ENCODE measurements around the gene SLC10A6.

Gene SLC10A6

DNA sequence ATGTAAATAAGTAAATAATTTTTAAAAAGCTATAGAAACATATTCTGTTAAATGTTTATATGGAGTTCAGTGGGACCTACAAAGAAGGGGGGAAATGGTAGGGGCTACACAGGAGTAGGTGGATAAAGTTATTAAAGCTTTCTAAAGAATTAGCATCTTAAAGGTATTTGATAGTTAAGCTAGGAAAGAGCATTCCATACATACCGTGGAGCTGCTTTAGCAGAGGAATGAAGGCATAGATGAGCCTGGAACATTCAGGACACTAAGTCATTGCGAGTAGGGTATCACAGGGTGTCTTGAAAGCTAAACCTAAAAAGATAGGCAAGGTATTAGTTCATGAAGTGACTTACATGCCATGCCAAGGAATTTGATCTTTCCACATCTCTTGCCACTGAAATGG is 60.4 kb downstream of the SLC10A6 start:
- TF ChIP-seq, protein P1, sequence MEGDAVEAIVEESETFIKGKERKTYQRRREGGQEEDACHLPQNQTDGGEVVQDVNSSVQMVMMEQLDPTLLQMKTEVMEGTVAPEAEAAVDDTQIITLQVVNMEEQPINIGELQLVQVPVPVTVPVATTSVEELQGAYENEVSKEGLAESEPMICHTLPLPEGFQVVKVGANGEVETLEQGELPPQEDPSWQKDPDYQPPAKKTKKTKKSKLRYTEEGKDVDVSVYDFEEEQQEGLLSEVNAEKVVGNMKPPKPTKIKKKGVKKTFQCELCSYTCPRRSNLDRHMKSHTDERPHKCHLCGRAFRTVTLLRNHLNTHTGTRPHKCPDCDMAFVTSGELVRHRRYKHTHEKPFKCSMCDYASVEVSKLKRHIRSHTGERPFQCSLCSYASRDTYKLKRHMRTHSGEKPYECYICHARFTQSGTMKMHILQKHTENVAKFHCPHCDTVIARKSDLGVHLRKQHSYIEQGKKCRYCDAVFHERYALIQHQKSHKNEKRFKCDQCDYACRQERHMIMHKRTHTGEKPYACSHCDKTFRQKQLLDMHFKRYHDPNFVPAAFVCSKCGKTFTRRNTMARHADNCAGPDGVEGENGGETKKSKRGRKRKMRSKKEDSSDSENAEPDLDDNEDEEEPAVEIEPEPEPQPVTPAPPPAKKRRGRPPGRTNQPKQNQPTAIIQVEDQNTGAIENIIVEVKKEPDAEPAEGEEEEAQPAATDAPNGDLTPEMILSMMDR (conservative IDR thresholded peaks at IDR 0.05; ENCODE audit: low read depth, low read length) = no peak
- no peaks in the 10 kb centered on the region for H4K20me1 ChIP-seq (ENCODE audit: insufficient read depth)
- H3K4me1 ChIP-seq (ENCODE audit: low read depth, poor library complexity, severe bottlenecking) = no peaks in the 10 kb centered on the region
- no peak overlapping the region for H3K4me3 ChIP-seq (IDR thresholded peaks at IDR 0.05; ENCODE audit: insufficient read depth, low read depth, low read length)
- no peak overlapping the region for H3K9ac ChIP-seq
- no peak overlapping the region for H3K27ac ChIP-seq
- no peak overlapping the region for H3K4me2 ChIP-seq
- no peaks in the 10 kb centered on the region for H3K79me2 ChIP-seq (ENCODE audit: insufficient read depth, low read depth)
- H3K27me3 ChIP-seq (ENCODE audit: insufficient read depth, low read depth) = no peaks in the 10 kb centered on the region
- no peak overlapping the region for H2AFZ ChIP-seq (ENCODE audit: low read depth)
- H3K36me3 ChIP-seq (ENCODE audit: insufficient read depth) = no peaks in the 10 kb centered on the region

DNA sequence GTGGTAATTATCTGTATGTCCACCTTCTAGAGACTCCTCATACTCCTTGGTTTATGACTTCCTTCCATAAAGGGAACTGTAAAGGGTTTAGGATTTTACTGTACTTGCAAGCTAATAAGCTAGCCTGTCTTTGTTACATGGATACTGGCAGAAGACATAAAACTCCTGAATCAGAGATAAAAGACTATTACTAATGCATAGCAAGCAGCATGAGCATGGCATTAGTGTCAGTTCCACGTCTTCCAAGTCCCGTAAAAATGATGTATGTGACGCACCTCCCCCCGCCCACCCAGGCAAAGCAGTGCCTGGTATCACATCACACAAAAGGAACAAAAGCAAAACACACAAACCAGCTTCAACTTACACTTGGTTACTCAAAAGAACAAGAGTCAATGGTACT is 71.0 kb downstream of the SLC10A6 start:
- H4K20me1 ChIP-seq (ENCODE audit: insufficient read depth) = no peaks in the 10 kb centered on the region
- no peak overlapping the region for H3K27ac ChIP-seq
- no peaks in the 10 kb centered on the region for H3K27me3 ChIP-seq (ENCODE audit: insufficient read depth, low read depth)
- no peak overlapping the region for H3K4me3 ChIP-seq (IDR thresholded peaks at IDR 0.05; ENCODE audit: insufficient read depth, low read depth, low read length)
- no peak overlapping the region for H3K4me2 ChIP-seq
- no peaks in the 10 kb centered on the region for H3K4me1 ChIP-seq (ENCODE audit: low read depth, poor library complexity, severe bottlenecking)
- H3K79me2 ChIP-seq (ENCODE audit: insufficient read depth, low read depth) = no peaks in the 10 kb centered on the region
- no peak overlapping the region for H3K9ac ChIP-seq
- H2AFZ ChIP-seq (ENCODE audit: low read depth) = no peak overlapping the region
- no peaks in the 10 kb centered on the region for H3K36me3 ChIP-seq (ENCODE audit: insufficient read depth)
- TF ChIP-seq, protein P1 (conservative IDR thresholded peaks at IDR 0.05; ENCODE audit: low read depth, low read length) = no peak

DNA sequence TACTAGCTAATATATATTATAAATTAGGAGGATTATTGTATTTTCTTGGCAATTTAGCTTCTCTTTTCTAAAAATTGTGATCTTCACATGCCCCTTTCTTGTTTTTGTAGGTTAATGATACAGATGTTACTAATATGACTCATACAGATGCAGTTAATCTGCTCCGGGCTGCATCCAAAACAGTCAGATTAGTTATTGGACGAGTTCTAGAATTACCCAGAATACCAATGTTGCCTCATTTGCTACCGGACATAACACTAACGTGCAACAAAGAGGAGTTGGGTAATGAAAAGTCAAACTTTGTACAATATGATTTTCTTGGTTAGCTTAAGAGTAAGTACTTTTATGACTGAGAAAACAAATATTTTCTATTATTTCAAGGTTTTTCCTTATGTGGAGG is 74.1 kb downstream of the SLC10A6 start:
- no peaks in the 10 kb centered on the region for H3K36me3 ChIP-seq (ENCODE audit: insufficient read depth)
- no peak overlapping the region for H2AFZ ChIP-seq (ENCODE audit: low read depth)
- H3K9ac ChIP-seq = no peak overlapping the region
- no peaks in the 10 kb centered on the region for H3K79me2 ChIP-seq (ENCODE audit: insufficient read depth, low read depth)
- H3K27me3 ChIP-seq (ENCODE audit: insufficient read depth, low read depth) = no peaks in the 10 kb centered on the region
- no peaks in the 10 kb centered on the region for H4K20me1 ChIP-seq (ENCODE audit: insufficient read depth)
- no peaks in the 10 kb centered on the region for H3K4me1 ChIP-seq (ENCODE audit: low read depth, poor library complexity, severe bottlenecking)
- no peak overlapping the region for H3K4me2 ChIP-seq
- H3K27ac ChIP-seq = no peak overlapping the region
- H3K4me3 ChIP-seq (IDR thresholded peaks at IDR 0.05; ENCODE audit: insufficient read depth, low read depth, low read length) = no peak overlapping the region
- TF ChIP-seq, protein P1 (conservative IDR thresholded peaks at IDR 0.05; ENCODE audit: low read depth, low read length) = no peak

All from KMS-11 (cell line).